ENCODE results near the gene CACNA1B. TPM values are rescaled to one million over a fixed set of nuclear protein-coding genes. Genes with fewer than 3 reads are reported as not detected.

CACNA1B gene
- total RNA-seq, 2 donors from 2014 or later = 0.19 to 0.42 TPM

DNA sequence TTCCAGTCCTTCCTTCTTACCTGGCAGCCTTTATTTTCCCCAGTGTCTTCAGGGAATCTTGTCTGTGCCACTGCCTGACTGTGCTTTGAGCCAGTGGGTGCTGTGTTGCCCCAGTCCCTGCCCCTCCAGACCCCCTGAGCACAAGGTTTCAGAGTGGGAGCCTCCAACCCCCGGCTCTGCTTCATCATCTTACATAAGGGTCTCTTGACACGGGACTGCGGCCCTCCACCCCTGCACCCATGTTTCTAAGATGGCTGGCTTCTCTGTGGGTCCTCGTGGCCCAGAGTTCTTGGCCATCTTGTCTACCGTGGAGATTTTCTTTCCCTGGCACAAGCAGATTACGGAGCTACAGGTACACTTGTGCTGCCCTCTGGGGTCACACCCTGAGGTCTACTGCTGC lies 194.1 kb downstream of the CACNA1B start:
- H3K4me3 ChIP-seq = no peak overlapping the region
- no peak for DNase-seq
- TF ChIP-seq, protein P1, sequence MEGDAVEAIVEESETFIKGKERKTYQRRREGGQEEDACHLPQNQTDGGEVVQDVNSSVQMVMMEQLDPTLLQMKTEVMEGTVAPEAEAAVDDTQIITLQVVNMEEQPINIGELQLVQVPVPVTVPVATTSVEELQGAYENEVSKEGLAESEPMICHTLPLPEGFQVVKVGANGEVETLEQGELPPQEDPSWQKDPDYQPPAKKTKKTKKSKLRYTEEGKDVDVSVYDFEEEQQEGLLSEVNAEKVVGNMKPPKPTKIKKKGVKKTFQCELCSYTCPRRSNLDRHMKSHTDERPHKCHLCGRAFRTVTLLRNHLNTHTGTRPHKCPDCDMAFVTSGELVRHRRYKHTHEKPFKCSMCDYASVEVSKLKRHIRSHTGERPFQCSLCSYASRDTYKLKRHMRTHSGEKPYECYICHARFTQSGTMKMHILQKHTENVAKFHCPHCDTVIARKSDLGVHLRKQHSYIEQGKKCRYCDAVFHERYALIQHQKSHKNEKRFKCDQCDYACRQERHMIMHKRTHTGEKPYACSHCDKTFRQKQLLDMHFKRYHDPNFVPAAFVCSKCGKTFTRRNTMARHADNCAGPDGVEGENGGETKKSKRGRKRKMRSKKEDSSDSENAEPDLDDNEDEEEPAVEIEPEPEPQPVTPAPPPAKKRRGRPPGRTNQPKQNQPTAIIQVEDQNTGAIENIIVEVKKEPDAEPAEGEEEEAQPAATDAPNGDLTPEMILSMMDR (IDR thresholded peaks at IDR 0.05) = no peak
- intact Hi-C loops (cut with DNase I) = no loop called here
- no peaks in the 10 kb centered on the region for H3K27me3 ChIP-seq
- no peak overlapping the region for H3K27ac ChIP-seq
- H3K9me3 ChIP-seq = no peaks in the 10 kb centered on the region
- H3K36me3 ChIP-seq = no peaks in the 10 kb centered on the region
- no peak overlapping the region for H3K9ac ChIP-seq (ENCODE audit: low read depth in 2 of 2, low read length in 2 of 2)
- H3K4me1 ChIP-seq = no peaks in the 10 kb centered on the region

DNA sequence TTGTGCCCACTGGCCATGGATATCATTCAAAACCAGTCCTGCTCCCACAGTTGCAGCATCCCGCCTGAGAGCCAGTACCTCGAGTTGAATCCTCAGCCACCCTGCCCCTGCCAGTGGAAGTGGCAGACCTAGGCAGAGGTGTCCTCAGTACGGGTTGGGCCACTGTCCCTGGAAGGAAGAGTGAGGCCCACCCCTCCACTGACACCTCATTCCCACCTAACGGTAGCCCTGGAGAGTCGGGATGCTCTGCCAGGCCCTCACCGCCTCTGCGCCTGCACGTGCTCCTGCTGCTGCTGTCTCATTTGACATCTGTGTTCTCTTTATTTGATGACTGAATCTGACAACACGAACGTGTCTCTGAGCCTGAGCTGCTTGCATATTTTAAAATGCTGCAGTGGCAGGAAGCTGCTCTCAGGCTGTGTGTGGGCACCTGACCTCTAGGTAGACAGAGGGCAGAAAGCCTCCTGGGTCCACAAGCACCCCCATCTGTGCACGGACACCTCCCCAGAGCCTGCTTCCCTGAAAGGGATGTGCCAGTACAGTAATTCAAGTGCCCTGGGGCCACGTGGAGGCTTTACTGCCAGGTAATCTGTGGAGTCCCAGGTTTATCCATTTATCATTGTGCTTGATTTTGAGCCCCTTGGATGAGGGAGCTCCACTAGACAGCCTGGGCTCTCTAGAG lies 194.7 kb downstream of the CACNA1B start:
- intact Hi-C loops (cut with DNase I) = no loop called here
- Histone ChIP-seq H3K4me3 (no peak overlapping the region), H3K27ac (no peak overlapping the region), H3K4me1 (no peaks in the 10 kb centered on the region), H3K27me3 (no peaks in the 10 kb centered on the region), H3K9ac (ENCODE audit: low read depth in 2 of 2, low read length in 2 of 2) (no peak overlapping the region), H3K9me3 (no peaks in the 10 kb centered on the region), H3K36me3 (no peaks in the 10 kb centered on the region)
- TF ChIP-seq, protein P1 (IDR thresholded peaks at IDR 0.05) = no peak
- DNase-seq = no peak

- Histone ChIP-seq H3K4me3 (no peak overlapping the region), H3K27ac (no peak overlapping the region), H3K36me3 (no peaks in the 10 kb centered on the region), H3K4me1 (no peaks in the 10 kb centered on the region), H3K9ac (ENCODE audit: low read depth in 2 of 2, low read length in 2 of 2) (no peak overlapping the region), H3K27me3 (no peaks in the 10 kb centered on the region), H3K9me3 (no peaks in the 10 kb centered on the region)
- DNase-seq = no peak
- intact Hi-C loops (cut with DNase I) = no loop called here
- TF ChIP-seq, protein P1 (IDR thresholded peaks at IDR 0.05) = no peak
Measured at GRCh38 chr9:138072897-138073296, 195.3 kb downstream of the CACNA1B start.

DNA sequence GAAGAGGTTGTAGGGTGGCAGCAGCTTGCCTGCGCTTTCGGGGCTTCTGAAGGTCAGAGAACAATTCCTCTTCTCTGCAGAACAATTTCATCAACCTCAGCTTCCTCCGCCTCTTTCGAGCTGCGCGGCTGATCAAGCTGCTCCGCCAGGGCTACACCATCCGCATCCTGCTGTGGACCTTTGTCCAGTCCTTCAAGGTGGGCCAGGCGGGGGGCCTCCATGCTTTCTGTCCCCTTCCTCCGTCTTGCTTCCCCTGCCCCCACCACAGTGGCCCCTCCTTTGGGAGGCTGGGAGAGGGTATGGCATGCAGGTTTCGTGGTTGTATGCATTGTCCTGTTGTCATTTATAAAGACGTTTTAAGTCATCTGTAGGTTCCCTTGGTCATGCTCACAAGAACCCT lies 195.8 kb downstream of the CACNA1B start:
- TF ChIP-seq, protein P1 (IDR thresholded peaks at IDR 0.05) = no peak
- Histone ChIP-seq H3K9ac (ENCODE audit: low read depth in 2 of 2, low read length in 2 of 2) (no peak overlapping the region), H3K27ac (no peak overlapping the region), H3K9me3 (no peaks in the 10 kb centered on the region), H3K4me1 (no peaks in the 10 kb centered on the region), H3K4me3 (no peak overlapping the region), H3K27me3 (no peaks in the 10 kb centered on the region), H3K36me3 (no peaks in the 10 kb centered on the region)
- intact Hi-C loops (cut with DNase I) = no loop called here
- DNase-seq = no peak

DNA sequence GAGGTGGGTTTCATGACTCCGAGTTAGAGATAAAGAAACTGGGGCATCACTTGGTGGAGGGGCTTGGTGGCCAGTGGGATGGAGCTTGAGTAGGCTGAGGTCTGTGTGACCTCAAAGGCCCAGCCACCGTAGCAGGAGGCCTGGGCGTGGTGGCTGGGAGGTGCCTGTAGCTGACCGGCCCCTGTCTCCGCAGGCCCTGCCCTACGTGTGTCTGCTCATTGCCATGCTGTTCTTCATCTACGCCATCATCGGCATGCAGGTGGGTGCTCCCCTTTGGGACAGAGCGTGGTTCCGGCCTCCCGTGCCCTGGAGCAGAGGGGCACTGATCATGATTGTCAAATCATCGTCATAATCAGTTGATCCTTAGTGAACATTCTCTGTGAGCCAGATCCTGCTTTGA lies 196.2 kb downstream of the CACNA1B start:
- intact Hi-C loops (cut with DNase I) = no loop called here

More for the DNA sequence above, 196.2 kb downstream of the CACNA1B start:
- H3K4me3 ChIP-seq = no peak overlapping the region
- no peaks in the 10 kb centered on the region for H3K9me3 ChIP-seq
- H3K4me1 ChIP-seq = no peaks in the 10 kb centered on the region
- no peaks in the 10 kb centered on the region for H3K36me3 ChIP-seq
- H3K27me3 ChIP-seq = no peaks in the 10 kb centered on the region
- TF ChIP-seq, protein P1 (IDR thresholded peaks at IDR 0.05) = no peak
- no peak for DNase-seq
- H3K27ac ChIP-seq = no peak overlapping the region
- no peak overlapping the region for H3K9ac ChIP-seq (ENCODE audit: low read depth in 2 of 2, low read length in 2 of 2)

All from colonic mucosa (tissue), 4 donors.